H54 (cell line): Measurements from ENCODE around the gene TMEM255B.

Experiments used
- DNase-seq: peaks from one replicate; pipeline ENCODE4 v3.0.0; 2011; ENCODE audit warnings: low spot score, mixed read lengths; ENCODE audit not compliant: insufficient read length
- FAIRE-seq: peaks from 3 replicates; lab custom pipeline; 2011; peaks lifted over from hg19 to GRCh38; lab: Jason Lieb, UNC
- POLR2A ChIP-seq: IDR thresholded peaks from 2 replicates; pipeline ENCODE4 v1.6.1; 2011; ENCODE audit warnings: low read depth, mild to moderate bottlenecking, low read length

The TMEM255B gene

DNA sequence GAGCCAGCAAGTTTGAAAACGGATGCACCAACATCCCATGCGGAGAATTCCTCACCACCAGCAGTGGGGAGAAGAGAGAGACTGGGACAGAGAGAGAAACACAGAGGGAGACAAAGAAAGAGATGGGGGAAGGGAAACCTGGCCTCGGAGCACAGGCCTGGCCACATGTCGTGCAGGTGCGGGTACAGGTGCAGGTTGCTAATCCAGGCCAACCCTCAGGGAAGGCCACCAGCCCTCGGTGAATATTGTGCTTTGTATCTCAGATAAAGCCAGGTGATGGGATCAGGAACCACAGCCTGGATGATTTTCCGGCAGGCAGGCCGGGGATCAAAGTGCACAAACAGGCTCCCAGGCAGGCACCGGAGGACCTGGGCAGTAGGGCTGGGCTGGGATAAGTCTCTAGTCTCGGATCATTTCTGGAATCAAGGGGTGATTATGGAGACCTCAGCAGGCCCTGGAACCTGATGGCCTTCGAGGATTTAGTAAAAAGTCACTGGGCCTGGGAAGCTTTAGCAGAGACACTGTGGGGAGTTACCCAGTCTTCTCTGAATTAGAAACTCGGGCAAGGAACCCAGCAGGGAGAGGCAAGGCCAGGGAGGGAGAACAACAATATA is 101.1 kb downstream of the TMEM255B start:
- TF ChIP-seq POLR2A = no peak
- DNase-seq (no peak), FAIRE-seq (no peak)

GRCh38 chr13:113860665-113861432 is 101.8 kb downstream of the TMEM255B start:
- no peak for TF ChIP-seq POLR2A
- FAIRE-seq (no peak), DNase-seq (no peak)

GRCh38 chr13:113861433-113862030 is 102.5 kb downstream of the TMEM255B start:
- no peak for DNase-seq
- FAIRE-seq = no peak
- no peak for TF ChIP-seq POLR2A

- FAIRE-seq = no peak
These were observed 103.3 kb downstream of the TMEM255B start for GRCh38 chr13:113862191-113862930.

GRCh38 chr13:113862931-113863523 is 104.0 kb downstream of the TMEM255B start:
- FAIRE-seq (no peak), DNase-seq (no peak)
- no peak for TF ChIP-seq POLR2A

More at GRCh38 chr13:113862191-113862930, 103.3 kb downstream of the TMEM255B start:
- DNase-seq = no peak
- no peak for TF ChIP-seq POLR2A

GRCh38 chr13:113863524-113864272 is 104.7 kb downstream of the TMEM255B start, which contains the start of gene GAS6:
Gene GAS6 (minus strand): TSS chr13:113864076. CDS start chr13:113863920, 156 bp downstream.
- no peak for FAIRE-seq
- no peak for TF ChIP-seq POLR2A
- peak; percentile 82 for DNase-seq

GRCh38 chr13:113864273-113864890 is 105.4 kb downstream of the TMEM255B start:
- FAIRE-seq (peak; percentile 80), DNase-seq (peak; percentile 78)
- no peak for TF ChIP-seq POLR2A

DNA sequence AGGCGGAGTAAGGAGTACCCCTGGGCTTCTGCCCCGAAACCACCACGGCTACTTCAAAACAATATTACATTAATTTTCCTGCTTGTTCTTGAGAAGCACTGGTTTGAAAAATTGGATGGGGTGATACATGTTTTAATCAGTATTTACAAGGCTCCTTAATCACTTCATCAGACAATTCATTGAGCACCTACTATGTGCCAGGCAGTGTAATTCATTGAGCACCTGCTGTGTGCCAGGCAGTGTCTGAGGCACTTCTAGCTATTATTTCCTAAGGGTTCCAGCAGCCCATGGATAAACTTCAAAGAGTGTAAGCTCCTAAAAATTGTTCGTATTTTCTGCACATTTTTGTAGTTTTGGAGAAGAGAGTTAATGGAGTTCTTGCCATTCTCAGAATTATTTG is 106.4 kb downstream of the TMEM255B start:
- FAIRE-seq = peak; percentile 81
- TF ChIP-seq POLR2A = no peak
- DNase-seq = no peak
